Activated CD8-positive, alpha-beta T cell treated with anti-CD3 and anti-CD28 coated beads for 36 hours (primary cell): ENCODE data around the gene AK8. TPM values are rescaled to one million over a fixed set of nuclear protein-coding genes. Genes with fewer than 3 reads are reported as not detected.

Source experiments
- ATAC-seq: fragments of 200-7000 bp; cut with Tn5 transposase; one replicate; pipeline ENCODE4 v1.10.0; 2021; ENCODE audit warnings: mild to moderate bottlenecking, moderate library complexity
- CTCF ChIA-PET: fragments of 350-600 bp; sonication (Branson Sonifier 250); formaldehyde crosslinking; loops from one replicate; lab custom pipeline; 2021; ENCODE audit warnings: antibody characterized with exemption; lab: Charles Lee
- POLR2A ChIA-PET: fragments of 350-600 bp; sonication (Branson Sonifier 250); formaldehyde crosslinking; loops from one replicate; lab custom pipeline; 2021; ENCODE audit warnings: antibody characterized with exemption; lab: Charles Lee
- DNase-seq: peaks from one replicate; pipeline ENCODE4 v3.0.0-alpha.2; 2020
- H3K27ac Mint-ChIP-seq: one replicate; pipeline ENCODE4 v1.8.0; 2021; ENCODE audit warnings: mild to moderate bottlenecking, mixed read lengths
- H3K27me3 Mint-ChIP-seq: one replicate; pipeline ENCODE4 v1.8.0; 2021; ENCODE audit warnings: mixed read lengths
- H3K36me3 Mint-ChIP-seq: one replicate; pipeline ENCODE4 v1.8.0; 2021; ENCODE audit warnings: low read depth, mixed read lengths
- H3K4me1 Mint-ChIP-seq: one replicate; pipeline ENCODE4 v1.8.0; 2021; ENCODE audit warnings: low read depth, mixed read lengths
- H3K4me3 Mint-ChIP-seq: one replicate; pipeline ENCODE4 v1.8.0; 2021; ENCODE audit warnings: mild to moderate bottlenecking, moderate library complexity, mixed read lengths
- H3K9me3 Mint-ChIP-seq: one replicate; pipeline ENCODE4 v1.8.0; 2021; ENCODE audit warnings: mixed read lengths
- CTCF ChIP-seq: fragments of 200-600 bp; IDR thresholded peaks from one replicate; pipeline ENCODE4 v1.8.0; 2022; ENCODE audit warnings: antibody characterized with exemption, mild to moderate bottlenecking
- intact Hi-C: fragments of 100-400 bp; cut with micrococcal nuclease; formaldehyde crosslinking; loops from one replicate; pipeline ENCODE4 v1.10.0; 2022
- total RNA-seq, 2 experiments: library from RNA; stranded (reverse); gene quantifications; one replicate each; pipeline ENCODE4 v1.2.3, GENCODE V29; 2021

Gene AK8
- total RNA-seq, 2 experiments from 2014 or later = not detected

GRCh38 chr9:132813115-132813771 is 64.8 kb downstream of the AK8 start:
- CTCF ChIA-PET = interaction anchor here (1.0 to 1.7 kb wide), 2 partner anchors 89 to 163 kb away, joined by 3 to 6 read pairs; no protein-coding TSS in a partner anchor
- Mint-ChIP-seq H3K36me3 (no peaks in the 10 kb centered on the region), H3K4me3 (no peak overlapping the region), H3K4me1 (no peaks in the 10 kb centered on the region), H3K9me3 (no peaks in the 10 kb centered on the region), H3K27me3 (peaks cover 24% of the 10 kb centered on the region), H3K27ac (no peak overlapping the region)
- no peak for TF ChIP-seq CTCF
- DNase-seq (no peak), ATAC-seq (no peak)
- POLR2A ChIA-PET = no interaction called here
- intact Hi-C loops = no loop called here

GRCh38 chr9:132811985-132812384 is 66.1 kb downstream of the AK8 start:
- Mint-ChIP-seq H3K36me3 (no peaks in the 10 kb centered on the region), H3K4me3 (no peak overlapping the region), H3K9me3 (no peaks in the 10 kb centered on the region), H3K27me3 (peaks cover 22% of the 10 kb centered on the region), H3K4me1 (no peaks in the 10 kb centered on the region), H3K27ac (no peak overlapping the region)
- intact Hi-C loops = no loop called here
- ChIA-PET POLR2A (no interaction called here), CTCF (interaction anchor here (0.6 to 1.7 kb wide), 2 partner anchors 90 to 139 kb away, joined by 3 to 6 read pairs; no protein-coding TSS in a partner anchor)
- no peak for DNase-seq
- no peak for TF ChIP-seq CTCF
- ATAC-seq = no peak

GRCh38 chr9:132810314-132810713 is 67.8 kb downstream of the AK8 start:
- DNase-seq (no peak), ATAC-seq (no peak)
- H3K36me3 Mint-ChIP-seq = no peaks in the 10 kb centered on the region
- no peaks in the 10 kb centered on the region for H3K4me1 Mint-ChIP-seq
- no peaks in the 10 kb centered on the region for H3K9me3 Mint-ChIP-seq
- TF ChIP-seq CTCF = no peak
- no peak overlapping the region for H3K27ac Mint-ChIP-seq
- H3K27me3 Mint-ChIP-seq = peaks cover 22% of the 10 kb centered on the region
- POLR2A ChIA-PET = no interaction called here
- no peak overlapping the region for H3K4me3 Mint-ChIP-seq
- CTCF ChIA-PET = interaction anchor here (1.2 kb wide), 1 partner anchor 92 kb away, joined by 5 read pairs; no protein-coding TSS in a partner anchor
- intact Hi-C loops = no loop called here

GRCh38 chr9:132809677-132810271 is 68.3 kb downstream of the AK8 start:
- Mint-ChIP-seq H3K27ac (no peak overlapping the region), H3K36me3 (no peaks in the 10 kb centered on the region), H3K4me3 (no peak overlapping the region), H3K27me3 (peaks cover 21% of the 10 kb centered on the region), H3K4me1 (no peaks in the 10 kb centered on the region), H3K9me3 (no peaks in the 10 kb centered on the region)
- no peak for TF ChIP-seq CTCF
- intact Hi-C loops = loop anchor here (10.0 kb wide), 1 partner anchor 305 kb away; no protein-coding TSS in a partner anchor
- CTCF ChIA-PET = interaction anchor here (1.2 to 1.6 kb wide), 2 partner anchors 93 to 162 kb away, joined by 5 read pairs; no protein-coding TSS in a partner anchor
- POLR2A ChIA-PET = no interaction called here
- DNase-seq (no peak), ATAC-seq (no peak)

GRCh38 chr9:132808645-132809044 is 69.4 kb downstream of the AK8 start:
- Mint-ChIP-seq H3K9me3 (no peaks in the 10 kb centered on the region), H3K27me3 (peaks cover 25% of the 10 kb centered on the region), H3K4me3 (no peak overlapping the region), H3K27ac (no peak overlapping the region), H3K4me1 (peaks cover 2% of the 10 kb centered on the region), H3K36me3 (no peaks in the 10 kb centered on the region)
- TF ChIP-seq CTCF = no peak
- DNase-seq (no peak), ATAC-seq (no peak)
- ChIA-PET CTCF (interaction anchor here (0.8 to 1.6 kb wide), 3 partner anchors 8 to 163 kb away, joined by 3 to 5 read pairs (median 4); no protein-coding TSS in a partner anchor), POLR2A (no interaction called here)
- intact Hi-C loops = loop anchor here (10.0 kb wide), 1 partner anchor 304 kb away; no protein-coding TSS in a partner anchor
